NCI-H1417 treated with DMSO at 0.1 percent for 48 hours (cell line): ENCODE results near the gene CALHM4.

Source experiments
- DNase-seq: peaks from one replicate; lab custom pipeline; 2025; lab: John Stamatoyannopoulos, UW

CALHM4 gene

GRCh38 chr6:116553451-116553850 is at the start of gene CALHM4:
Gene CALHM4 (plus strand): TSS chr6:116553751. CDS start chr6:116553794, 43 bp downstream.
- DNase-seq = no peak

DNA sequence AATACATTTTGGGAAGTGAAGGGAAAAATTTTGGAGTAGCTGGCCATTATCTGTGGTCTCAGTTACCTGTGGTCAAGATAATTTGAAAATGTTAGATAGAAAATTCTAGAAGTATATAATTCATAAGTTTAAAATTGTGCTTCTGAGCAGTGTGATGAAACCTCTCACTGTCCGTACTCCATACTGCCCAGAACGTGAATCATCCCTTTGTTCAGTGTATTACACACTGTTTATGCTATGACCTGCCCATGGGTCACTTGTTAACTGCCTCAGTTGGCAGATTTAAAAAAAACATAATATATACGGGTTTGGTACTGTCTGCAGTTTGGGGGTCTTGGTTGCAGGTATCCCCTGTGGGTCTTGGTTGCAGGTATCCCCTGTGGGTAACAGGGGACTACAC is 46.2 kb upstream of the CALHM4 start:
- no peak for DNase-seq

DNA sequence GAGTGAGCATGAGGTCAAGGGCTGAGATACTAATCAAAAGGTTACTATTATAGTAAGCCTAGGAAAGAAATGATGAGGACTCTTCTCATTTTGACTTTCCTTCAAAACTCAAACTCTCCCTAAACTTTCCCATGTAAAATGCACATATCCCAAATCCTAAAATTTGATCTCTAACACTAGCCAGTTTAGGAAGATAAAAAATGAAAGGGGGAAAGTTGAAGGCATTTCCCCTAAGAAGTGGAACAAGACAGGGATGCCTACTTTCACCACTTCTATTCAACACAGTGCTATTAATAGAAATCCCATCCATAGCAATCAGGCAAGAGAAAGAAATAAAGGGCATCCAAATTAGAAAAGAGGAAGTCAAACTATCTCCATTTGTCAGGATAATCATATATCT is 45.0 kb upstream of the CALHM4 start:
- no peak for DNase-seq

GRCh38 chr6:116511424-116512110 is 42.0 kb upstream of the CALHM4 start, which contains the start of gene CALHM5:
Gene CALHM5 (plus strand): TSS chr6:116511639. CDS start chr6:116511697, 58 bp downstream.
- DNase-seq = no peak

- no peak for DNase-seq
Measured at GRCh38 chr6:116512111-116512559, 41.4 kb upstream of the CALHM4 start.

DNA sequence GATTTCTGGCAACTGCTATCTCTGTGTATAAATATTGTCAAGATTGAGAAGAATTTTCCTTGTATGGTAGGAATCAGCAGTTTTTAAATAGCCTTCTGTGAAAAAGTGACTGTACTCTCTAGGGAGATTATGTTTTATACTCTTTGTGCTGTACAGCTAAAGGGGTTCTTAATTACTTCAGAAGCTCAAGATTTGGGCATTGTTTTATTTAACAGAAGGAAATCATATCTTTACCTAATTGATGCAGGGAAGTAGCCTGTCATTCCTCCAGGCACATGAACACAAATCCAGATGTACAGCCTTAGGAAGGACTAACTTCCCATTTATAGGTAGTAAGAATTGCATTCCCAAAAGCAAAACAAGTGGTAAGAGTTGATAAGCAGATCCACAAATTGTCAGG is 40.8 kb upstream of the CALHM4 start:
- no peak for DNase-seq

- DNase-seq = no peak
Measured at GRCh38 chr6:116513224-116513875, 40.2 kb upstream of the CALHM4 start.

DNA sequence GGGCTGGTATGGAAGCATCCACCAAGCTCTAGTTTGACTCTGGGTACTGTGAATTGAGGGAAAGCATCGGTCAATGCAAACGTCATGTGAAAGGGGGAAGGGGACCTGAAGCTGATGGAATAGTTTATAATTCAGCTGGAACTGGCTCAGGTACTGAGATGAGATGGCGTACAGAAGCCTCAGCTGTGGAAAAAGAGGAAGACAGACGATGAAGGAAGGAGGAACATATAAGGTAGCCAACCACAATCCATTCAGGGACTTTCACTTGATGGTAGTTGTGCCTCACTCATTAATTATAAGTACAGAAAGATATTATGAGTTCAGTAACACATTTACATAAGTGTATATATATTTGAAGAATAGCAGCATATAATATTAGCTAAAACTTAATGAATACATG is 39.4 kb upstream of the CALHM4 start:
- DNase-seq = no peak

GRCh38 chr6:116515141-116515540 is 38.4 kb upstream of the CALHM4 start:
- no peak for DNase-seq

- no peak for DNase-seq
Measured at GRCh38 chr6:116518621-116519368, 34.8 kb upstream of the CALHM4 start.

DNA sequence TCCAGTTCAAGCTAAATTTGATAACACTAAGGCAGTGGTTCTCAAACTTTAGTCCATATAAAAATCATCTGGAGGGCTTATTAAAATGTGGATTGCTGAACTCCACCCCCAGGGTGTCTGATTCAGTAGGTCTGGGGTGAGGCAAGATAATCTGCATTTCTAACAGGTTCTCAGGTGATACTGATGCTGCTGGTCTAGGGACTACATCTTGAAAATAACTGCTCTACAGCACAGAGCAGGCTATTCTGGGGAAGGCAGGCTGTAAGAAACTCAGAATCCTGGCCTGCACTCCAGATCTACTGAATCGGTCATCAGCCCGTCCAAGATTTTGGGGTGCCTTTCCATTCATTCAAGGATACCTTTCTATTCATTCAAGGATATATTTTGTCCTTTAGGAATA is 30.7 kb upstream of the CALHM4 start:
- DNase-seq = no peak

GRCh38 chr6:116524236-116524635 is 29.3 kb upstream of the CALHM4 start:
- no peak for DNase-seq

GRCh38 chr6:116528133-116528532 is 25.4 kb upstream of the CALHM4 start:
- no peak for DNase-seq

GRCh38 chr6:116528780-116529179 is 24.8 kb upstream of the CALHM4 start:
- DNase-seq = no peak

DNA sequence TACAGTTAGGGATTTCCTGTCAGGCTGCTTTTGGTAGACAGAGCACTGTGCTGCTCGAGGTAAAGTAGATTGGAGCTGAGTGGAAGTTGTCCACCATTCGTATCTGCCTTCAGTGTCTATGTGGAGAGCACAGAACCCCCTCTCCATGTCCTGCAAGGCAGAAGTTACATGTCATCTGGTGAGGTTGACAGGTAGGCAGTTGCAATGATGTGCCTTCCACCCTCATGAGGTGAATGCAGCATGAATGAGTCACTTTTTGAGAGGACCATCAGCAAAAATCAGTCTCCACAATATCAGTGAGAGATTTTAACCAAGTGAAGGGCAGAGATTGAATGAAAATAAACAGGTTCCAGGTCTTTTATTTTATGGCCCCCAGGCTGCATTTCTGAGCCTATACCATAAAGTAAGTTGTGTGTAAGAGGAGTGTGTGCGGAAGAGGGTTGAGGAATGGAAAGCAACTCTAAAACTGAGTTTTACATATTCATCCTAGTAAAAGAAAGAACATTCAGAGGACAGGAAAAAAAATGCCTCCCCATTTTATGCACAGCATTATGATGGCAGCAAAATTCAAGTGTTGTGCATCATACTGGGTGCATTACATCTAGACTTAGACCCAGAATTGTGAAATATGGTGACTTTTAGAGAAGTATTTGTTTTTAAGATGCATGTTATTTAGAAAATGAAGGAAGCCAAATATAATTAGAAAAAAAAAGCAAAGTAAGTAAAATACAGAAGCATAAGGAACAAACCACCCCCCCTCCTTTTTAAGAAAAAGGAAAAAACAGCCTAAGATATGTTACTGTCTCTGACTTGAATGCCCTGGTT is 23.9 kb upstream of the CALHM4 start:
- no peak for DNase-seq

DNA sequence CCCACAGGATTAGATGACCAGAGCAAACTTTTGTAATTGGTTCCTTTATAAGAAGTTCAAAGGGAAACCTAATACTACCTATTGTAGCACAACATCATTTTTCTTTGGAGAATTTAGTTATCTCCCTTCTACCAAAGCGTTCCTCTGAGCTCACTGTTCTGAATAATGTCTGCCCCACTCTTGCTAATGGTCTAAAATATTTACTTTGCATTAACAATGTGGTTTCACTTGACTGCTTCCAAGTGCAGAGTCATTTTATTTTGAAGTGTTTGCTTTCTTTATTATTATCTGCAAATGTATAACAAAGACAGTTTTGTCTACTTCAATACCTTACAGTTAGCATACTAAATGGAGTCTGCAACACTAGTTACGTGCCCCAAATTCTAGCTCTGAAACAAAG is 23.1 kb upstream of the CALHM4 start:
- peak; percentile 67 for DNase-seq

DNA sequence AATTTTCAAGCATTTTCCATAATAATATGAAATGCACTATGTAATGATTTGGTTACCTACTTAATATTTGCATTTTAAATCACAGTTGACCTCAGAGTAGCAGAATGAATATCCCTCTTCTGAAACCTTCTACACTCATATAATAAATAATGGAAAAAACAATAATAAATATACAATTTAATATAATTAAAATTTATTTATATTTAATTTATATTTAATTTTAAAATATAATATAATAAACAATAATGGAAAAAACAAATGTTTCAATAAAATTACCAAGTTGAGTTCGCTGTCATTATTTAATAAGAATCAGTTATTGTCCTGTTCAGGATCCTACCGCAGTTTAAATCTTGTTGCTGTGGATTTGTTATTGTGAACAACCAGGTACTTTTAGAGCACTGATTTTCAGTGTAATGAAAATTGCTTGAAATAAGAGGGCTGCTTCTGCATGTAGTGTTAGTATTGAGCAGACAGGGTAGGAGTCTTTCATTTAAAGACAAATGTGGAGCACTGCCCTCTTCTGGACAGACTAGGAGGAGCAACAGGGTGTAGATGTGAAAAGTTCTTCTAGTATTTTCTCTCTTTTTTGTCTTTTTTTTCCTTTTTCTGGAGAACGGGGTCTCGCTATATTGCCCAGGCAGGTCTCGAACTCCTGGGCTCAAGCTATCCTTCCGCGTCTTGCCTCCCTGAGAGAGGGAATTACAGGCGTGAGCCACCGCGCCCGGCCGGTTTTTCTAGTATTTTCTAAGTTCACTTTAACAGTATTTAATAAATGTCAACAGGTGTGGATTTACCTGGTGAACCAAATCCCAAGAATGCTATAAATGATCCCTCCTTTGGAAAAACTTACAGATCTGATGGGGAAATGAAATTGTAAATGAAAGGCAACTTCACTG is 21.6 kb upstream of the CALHM4 start:
- no peak for DNase-seq

DNA sequence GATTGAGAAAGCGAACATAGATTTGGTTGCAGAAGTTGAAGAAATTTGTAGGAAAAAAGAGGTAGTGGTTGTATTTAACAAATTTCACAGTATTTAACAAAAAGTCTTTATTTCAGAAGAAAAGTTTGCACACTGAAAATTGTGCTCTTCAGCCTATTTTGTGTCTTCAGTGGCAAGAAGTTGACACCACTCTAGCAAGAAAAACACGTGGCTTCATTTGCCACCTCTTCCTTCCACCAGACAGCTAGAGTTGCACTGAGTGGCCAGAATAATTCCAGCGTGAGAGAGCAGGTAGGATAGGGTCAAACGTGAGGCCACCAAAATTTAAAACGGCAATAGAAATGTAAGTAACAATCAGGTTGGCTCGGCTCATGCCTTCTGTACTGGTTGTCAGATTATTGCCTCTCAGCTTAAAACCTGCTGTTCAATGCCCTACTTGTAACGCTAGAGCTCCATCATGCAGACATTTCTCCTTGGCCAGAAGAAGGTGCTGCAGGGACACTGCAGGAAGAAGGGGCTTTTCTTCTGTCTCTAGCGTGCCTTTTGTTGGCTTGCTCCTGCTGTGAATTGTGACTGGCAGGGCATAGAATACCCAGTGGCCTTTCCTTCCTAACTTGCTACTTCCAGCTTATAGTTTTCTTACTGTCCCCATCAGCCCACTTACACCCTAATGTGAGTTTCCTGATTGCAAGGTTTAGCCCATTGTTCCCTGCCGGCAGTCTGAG is 20.2 kb upstream of the CALHM4 start:
- no peak for DNase-seq

DNA sequence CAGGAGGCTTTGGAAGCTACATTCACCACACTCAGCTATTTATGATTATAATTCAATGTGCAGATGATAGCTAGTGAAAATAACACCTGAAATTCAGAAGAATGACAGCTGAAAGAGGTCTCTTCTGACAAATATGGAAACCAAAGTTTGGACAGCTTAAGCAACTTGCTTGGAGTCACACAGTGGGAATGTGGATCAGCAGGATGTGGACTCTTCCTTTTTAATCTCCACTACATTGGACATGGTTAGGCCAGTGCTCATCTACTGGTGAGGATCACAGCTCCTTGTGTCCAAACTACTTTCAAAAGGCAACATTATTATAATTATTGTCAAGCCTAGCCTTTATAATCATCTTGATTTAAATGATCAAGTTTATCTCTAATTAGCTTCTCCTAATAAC is 18.4 kb upstream of the CALHM4 start:
- DNase-seq = no peak

DNA sequence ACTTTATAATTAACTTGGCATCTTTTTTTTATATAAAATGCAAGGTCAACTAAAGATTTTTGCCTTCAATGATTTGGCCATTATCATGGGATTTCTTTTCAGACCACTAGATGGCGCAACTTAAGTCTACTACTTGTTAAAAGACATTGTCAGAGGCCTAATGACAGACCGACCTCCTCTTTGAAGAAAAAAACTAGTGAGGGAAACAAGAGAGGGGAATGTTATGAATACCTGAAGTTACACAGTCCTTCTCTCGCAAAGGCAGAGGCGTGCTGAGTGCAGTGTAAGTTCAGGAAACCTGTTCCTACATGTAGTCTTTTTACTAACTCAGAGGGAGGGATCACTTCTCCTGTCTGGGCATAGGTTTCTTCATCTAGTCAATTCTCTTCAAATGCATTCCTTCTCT is 17.3 kb upstream of the CALHM4 start:
- DNase-seq = no peak
